CD4-positive, alpha-beta T cell treated with Interleukin-10 for 1 hour (primary cell): Measurements from ENCODE around the gene ISM2.

Experiments
- DNase-seq: peaks from one replicate; pipeline ENCODE4 v3.0.0-alpha.2; 2020

Gene ISM2

DNA sequence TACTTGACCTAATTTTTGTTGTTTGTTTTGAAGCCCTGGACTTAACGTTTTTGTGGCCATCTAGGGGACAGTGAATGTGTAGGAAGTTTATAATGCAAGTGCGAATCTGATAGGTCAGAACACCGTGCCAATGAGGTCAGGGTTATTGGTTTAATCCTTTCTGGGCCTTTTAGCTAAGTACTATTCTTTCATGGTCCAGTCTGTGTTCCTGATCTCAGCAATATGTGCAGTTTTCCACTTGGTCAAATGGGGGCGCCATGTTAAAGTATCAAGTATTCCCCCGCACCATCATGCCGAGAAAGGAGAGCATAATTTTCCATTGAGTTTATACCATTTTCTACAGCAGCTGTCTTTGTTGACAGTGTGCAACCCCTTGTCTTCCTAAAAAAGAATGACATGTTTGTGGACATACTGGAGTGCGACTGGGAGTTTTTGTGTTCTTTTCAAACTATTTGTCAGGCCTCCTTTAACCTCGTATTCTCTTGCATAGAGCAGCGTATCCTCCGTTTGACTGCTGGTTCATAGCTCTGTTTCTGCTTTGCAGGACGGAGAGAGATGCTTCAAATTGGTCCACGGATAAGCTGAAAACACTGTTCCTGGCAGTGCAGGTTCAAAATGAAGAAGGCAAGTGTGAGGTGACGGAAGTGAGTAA lies 39.4 kb downstream of the ISM2 start:
- peak; percentile 70 for DNase-seq

DNA sequence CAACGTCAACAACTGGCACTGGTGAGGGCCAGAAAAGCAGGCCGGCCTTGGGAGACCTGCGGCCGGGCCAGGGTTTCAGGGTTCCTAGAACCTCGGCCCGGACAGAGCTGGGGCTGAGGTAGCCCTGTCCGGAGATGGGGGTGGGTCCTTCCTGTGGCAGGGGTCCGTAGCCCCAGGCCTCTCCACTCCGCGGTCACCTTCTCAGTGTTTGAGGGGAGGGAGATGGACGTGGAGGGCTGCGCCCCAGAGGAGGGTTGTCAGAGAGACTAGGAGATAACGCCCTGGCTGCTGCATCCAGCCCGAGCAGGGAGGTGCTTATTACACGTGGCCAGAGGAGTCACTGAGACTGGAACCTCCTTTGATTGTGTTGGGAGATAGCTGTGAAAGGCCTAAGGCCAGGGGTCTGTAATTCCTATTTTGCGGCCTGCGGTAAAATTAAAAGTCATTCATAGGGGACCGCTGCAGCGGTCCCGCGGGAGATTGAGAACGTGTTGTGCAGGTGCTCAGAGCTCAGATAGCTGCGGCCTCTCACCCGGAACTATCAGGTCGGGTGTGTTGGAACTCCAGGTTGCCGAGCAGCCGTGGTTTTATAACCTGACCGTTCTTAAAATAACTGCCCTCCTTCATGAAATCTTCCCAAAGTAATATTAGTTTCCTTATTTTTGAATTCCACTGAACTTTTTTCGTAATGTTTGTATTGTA lies 40.2 kb downstream of the ISM2 start:
- DNase-seq: peak; percentile 37

DNA sequence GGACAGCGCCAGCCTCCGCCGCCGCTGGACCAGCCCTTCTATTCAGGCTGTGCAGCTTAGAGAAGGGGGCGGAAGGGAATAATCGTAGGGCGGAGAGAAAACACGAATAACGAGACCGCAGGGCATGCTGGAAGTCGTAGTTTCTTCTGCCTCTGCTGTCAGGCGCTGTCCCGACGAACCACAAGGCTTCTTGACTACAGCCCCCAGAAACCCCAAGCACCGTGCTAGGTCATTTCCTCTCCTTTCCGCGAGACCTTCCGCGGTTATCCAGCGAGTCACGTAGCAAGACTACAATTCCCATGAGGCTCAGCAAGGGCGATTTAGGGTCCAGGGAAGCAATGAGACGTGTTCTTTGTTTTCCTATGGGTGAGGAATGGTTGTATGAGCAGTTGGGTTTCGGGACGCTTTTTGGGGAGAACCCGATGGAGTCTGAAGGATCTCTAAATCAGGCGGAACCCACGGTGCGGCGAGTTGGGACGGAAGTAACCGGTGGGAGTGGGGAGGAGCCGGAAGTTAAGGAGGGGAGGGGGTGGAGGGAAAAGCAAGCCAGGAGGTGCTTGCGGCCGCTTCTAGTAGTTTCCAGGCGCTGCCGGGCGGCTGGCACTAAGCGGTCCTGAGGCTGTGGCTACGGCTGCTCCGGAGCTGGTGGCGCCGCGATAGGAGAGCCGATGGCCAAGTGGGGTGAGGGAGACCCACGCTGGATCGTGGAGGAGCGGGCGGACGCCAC lies 40.9 kb downstream of the ISM2 start, which contains the start of the genes AHSA1 and VIPAS39:
AHSA1 (plus strand) TSS at position 572 of the 727 bp plus-strand sequence; CDS start at position 669, 97 bp downstream.
VIPAS39 (minus strand) TSS at position 80 of the 727 bp plus-strand sequence. CDS start 3,499 bp downstream, outside the sequence.
- peak; percentile 96 for DNase-seq

DNA sequence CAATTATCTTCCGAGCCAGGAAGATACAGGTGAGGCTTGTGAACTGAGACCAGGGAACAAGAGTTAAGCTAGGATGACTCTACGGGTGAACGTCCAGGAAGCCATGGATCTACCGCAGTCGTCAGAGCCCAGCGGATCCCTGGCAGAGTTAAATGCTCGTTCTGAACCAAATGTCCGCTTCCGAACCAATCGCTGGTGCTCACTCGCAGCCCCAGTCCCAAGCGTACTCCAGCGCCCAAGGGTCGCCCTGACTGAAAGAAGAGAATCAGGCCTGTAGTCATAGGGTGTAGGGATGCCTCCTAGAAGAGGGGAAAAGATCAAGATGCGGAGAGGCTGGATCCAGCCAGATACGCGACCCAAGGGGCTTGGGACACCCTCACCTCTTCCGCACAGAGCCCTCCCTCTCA lies 41.5 kb downstream of the ISM2 start:
- no peak for DNase-seq

DNA sequence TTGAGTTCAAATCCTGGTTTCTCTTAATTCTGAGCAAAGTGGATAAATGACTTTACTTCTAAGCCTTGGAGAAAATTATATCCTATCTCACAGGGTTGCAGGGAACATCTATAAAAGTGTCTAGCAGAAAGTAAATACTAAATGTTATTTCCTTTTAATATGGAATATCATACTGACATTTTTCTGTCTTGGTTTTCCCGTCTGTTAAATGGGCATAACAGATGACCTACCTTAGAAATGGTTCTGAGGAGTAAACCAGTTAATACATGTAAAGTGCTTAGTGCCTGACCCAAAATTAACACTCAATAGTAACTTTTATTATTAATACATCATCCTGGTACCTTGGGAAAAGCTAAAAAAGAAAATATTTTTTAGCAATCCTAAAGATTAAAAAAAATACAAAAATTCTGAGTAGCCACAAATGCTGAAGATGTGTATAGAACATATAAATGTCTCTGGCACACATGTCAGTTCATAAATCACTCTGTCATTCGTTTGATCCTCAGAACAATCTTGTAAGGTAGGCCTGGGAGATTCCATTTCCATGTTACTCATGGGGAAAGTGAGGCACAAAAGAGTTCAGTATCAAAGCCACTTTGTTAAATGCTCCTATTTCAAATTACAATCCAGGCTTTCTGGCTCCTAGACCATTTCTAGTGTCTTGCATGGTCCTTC lies 42.5 kb downstream of the ISM2 start:
- DNase-seq: no peak

DNA sequence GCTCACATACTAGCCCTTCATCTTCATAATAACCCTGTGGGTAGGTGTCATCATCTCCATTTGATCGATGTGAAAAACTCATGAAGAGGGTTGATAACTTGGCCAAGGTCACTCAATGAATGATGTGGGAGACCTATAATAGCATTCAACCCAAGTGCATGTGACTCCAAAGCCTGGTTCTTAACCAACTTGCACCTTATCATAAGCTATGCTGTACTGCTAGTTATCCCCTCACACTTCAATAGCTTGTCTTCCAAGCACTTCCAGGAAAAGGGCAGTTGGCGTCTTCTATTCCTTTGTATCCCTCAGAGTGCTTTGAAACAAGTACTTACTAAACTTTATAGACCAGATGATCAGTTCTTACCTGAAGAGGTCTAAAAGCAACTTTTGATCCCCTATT lies 56.4 kb downstream of the ISM2 start:
- DNase-seq: no peak

DNA sequence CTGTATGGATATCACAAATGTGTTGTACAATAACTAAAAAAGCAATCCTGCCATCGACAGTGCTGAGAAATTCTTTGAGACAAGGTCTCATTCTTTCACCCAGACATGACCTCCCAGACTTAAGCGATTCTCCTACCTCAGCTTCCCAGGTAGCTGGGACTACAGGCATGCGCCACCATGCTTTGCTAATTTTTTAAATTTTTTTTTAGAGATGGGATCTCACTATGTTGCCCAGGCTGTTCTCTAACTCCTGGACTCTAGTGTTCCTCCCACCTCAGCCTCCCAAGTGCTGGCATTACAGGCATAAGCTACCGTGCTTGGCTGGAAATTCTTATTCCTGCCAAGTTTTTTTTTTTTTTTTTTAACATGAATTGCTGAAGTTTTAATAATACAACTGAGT lies 58.8 kb downstream of the ISM2 start:
- DNase-seq: no peak

DNA sequence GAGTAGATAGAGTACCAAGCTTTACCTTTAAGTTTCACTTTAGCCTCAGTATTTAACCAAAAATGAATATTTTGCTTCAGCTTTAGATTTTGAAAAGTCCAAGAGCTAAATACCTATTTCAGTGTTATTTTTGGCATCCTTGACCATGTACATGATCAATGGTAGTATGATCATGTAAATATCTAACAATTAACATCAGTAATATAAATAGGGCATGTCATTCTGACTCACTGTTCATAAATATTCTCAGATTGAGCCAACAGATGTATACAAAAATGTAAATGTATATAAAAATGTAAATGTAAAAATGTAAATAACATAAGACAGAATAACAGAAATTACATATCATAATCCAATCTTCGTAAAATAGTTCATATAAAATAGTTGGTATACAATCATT lies 60.0 kb downstream of the ISM2 start:
- DNase-seq: no peak

DNA sequence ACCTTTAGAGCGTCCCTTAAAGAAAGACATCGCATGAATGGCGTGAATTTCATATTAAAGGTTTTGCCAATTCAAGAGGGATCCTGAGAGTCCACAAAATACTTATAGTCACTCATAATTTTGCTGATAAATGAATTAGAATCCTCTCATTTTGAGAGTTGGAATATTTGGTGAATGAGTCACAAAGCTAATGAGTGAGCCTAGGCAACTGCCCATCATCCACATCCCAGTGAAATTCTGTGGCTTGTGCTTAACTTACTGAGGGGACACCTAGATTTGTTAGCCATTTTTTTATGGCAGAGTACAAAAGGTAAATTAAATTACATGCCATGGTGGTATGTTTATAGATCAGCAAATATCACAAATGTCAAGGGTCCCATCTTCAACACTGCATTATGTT lies 62.6 kb downstream of the ISM2 start:
- no peak for DNase-seq

DNA sequence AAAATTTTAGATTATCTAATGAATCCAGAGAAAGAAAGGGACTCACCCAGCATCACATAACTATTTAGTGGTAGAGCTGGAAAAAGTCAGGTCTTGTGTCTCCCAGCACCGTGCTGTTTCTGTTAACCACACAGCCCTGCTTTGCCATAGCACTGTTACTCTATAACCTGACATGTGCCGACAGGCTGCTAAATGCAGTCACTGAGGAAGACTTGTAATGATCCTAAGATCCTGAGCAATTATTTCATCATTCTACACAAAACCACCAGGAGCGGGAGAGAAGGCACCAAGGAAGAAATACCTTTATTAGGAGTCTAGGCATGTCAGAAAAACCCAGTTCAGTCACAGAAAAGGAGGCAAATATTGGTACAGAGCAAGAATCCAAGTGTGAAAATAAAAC lies 72.2 kb downstream of the ISM2 start:
- no peak for DNase-seq

DNA sequence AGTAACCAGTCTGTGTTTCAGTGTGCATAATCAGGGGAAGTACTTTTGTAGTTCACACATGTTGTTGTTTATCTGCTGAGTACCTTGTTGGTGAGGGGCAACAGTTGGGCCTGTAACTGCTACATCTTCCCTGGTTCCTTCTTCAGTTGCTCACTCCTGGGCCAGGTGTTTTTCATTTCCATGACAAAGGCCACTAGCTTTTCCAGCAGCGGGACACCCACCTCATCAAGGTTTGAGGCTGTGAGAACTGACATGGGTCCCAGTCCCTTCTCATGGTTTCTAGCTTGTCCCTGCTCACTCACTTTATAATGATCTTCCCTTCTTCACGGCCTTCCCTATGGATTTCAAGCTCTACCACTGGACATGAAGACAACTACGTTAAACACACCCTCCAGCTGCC lies 73.8 kb downstream of the ISM2 start:
- DNase-seq: no peak
